ENCODE results near the gene CDC42EP4. TPM values are rescaled to one million over a fixed set of nuclear protein-coding genes. Genes with fewer than 3 reads are reported as not detected.

Gene CDC42EP4
- total and polyA plus RNA-seq, 9 of the 15 experiments (the other 6 are each of a cell fraction or from before 2014, with no cell fraction given) = 0.65 to 20.8 (median 12.3) TPM

DNA sequence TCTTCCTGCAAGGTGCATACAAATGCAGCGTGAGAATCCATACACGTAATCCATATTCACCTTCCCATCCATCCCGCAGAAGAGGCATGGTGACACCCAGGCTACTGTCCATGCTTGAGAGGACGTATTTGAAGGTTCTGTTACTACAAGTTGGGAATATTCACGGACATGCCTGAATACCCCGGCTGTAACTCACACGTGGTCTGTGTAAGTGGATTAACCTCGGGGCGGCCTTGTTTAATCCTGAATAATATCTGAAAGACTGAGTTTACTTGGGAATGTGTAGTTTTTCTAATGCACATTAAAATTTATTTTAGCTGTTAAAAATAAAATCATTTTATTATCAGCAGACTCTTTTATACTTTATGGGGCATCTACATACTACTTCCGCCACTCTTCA, 63.3 kb downstream of the CDC42EP4 start:
- intact Hi-C loops (cut with micrococcal nuclease) = no loop called here
- no peak overlapping the region for H3K4me2 ChIP-seq (ENCODE audit: insufficient read depth, low read length)
- 0 out of 2 replicates have a peak, but pooled peaks cover 3% of the 10 kb centered on the region for H4K20me1 ChIP-seq (replicated peaks; ENCODE audit: control insufficient read depth, insufficient read depth, low read length)
- no peak overlapping the region for H2AFZ ChIP-seq (ENCODE audit: low read depth, low read length)
- no peaks in the 10 kb centered on the region for H3K9me3 ChIP-seq (replicated peaks; ENCODE audit: control insufficient read depth, insufficient read depth, low read depth, low read length)
- no peak for DNase-seq (ENCODE audit: extremely low read depth in 1 of 4, low spot score in 3 of 4)
- H3K4me3 ChIP-seq = no peak overlapping the region
- 89% methylated on average over 10 of the region's 10 CpGs for WGBS (ENCODE audit: insufficient coverage, low coverage, missing lambda C conversion rate)
- no peaks in the 10 kb centered on the region for H3K79me2 ChIP-seq (ENCODE audit: control insufficient read depth, insufficient read depth, low read length)
- no peak for ATAC-seq
- H3K27me3 ChIP-seq (ENCODE audit: control insufficient read depth in 2 of 2, insufficient read depth in 2 of 2, low read length in 2 of 2) = peaks cover 4 to 9% of the 10 kb centered on the region in 2 experiments; a peak in 4 of 5 replicates
- FAIRE-seq = no peak
- ChIA-PET POLR2A (interaction anchor here (0.9 to 1.3 kb wide), 3 partner anchors 12 to 126 kb away, joined by 3 to 4 read pairs (median 3); partner anchors contain the start of gene CPSF4L), CTCF (ENCODE audit: low intra/inter-chr PET ratio) (interaction anchor here (0.9 to 1.9 kb wide), 3 partner anchors 39 to 522 kb away, joined by 3 to 9 read pairs (median 4); no protein-coding TSS in a partner anchor)
- no peak overlapping the region for H3K9ac ChIP-seq (ENCODE audit: insufficient read depth in 1 of 2, low read depth in 2 of 2, low read length in 2 of 2)
- TF ChIP-seq TAL1 (IDR thresholded peaks at IDR 0.05) (no peak), ZFP30 (CRISPR knock-in tag; IDR thresholded peaks at IDR 0.05; ENCODE audit: borderline replicate concordance) (no peak), SLC30A9 (CRISPR knock-in tag; IDR thresholded peaks at IDR 0.05) (no peak), TEAD2 (tag; IDR thresholded peaks at IDR 0.05) (no peak), FOXJ2 (tag; IDR thresholded peaks at IDR 0.05) (no peak)
- TF ChIP-seq, protein P1, sequence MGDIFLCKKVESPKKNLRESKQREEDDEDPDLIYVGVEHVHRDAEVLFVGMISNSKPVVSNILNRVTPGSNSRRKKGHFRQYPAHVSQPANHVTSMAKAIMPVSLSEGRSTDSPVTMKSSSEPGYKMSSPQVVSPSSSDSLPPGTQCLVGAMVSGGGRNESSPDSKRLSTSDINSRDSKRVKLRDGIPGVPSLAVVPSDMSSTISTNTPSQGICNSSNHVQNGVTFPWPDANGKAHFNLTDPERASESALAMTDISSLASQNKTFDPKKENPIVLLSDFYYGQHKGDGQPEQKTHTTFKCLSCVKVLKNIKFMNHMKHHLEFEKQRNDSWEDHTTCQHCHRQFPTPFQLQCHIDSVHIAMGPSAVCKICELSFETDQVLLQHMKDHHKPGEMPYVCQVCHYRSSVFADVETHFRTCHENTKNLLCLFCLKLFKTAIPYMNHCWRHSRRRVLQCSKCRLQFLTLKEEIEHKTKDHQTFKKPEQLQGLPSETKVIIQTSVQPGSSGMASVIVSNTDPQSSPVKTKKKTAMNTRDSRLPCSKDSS (IDR thresholded peaks at IDR 0.05; ENCODE audit: low read depth, partially characterized antibody) = no peak
- TF ChIP-seq, protein P2, sequence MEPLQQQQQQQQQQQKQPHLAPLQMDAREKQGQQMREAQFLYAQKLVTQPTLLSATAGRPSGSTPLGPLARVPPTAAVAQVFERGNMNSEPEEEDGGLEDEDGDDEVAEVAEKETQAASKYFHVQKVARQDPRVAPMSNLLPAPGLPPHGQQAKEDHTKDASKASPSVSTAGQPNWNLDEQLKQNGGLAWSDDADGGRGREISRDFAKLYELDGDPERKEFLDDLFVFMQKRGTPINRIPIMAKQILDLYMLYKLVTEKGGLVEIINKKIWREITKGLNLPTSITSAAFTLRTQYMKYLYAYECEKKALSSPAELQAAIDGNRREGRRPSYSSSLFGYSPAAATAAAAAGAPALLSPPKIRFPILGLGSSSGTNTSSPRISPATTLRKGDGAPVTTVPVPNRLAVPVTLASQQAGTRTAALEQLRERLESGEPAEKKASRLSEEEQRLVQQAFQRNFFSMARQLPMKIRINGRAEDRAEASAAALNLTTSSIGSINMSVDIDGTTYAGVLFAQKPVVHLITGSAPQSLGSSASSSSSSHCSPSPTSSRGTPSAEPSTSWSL (CRISPR knock-in tag; IDR thresholded peaks at IDR 0.05; ENCODE audit: borderline replicate concordance) = no peak
- no peak overlapping the region for H3K27ac ChIP-seq (ENCODE audit: extremely low read depth, low read depth, low read length)
- no peaks in the 10 kb centered on the region for H3K4me1 ChIP-seq (replicated peaks in 1 of 2; ENCODE audit: control insufficient read depth in 2 of 2, insufficient read depth in 2 of 2, low read length in 2 of 2)
- no TSS peak for BruUV-seq (replicated peaks)
- H3K36me3 ChIP-seq (ENCODE audit: control insufficient read depth, insufficient read depth, low read length) = peaks cover 32% of the 10 kb centered on the region; the same call in 2 of the 3 replicates
- H3K9me1 ChIP-seq (ENCODE audit: control insufficient read depth, insufficient read depth, low read length) = no peaks in the 10 kb centered on the region
- in situ Hi-C loops (cut with MboI) = no loop called here
